ENCODE measurements around the gene FFAR4.
"Not testable (repeated sequence)": the region's sequence is repeated elsewhere in the genome, so short reads cannot be mapped to it uniquely, and the experiment has no call there.

The FFAR4 gene

GRCh38 chr10:93542358-93542791 is 24.1 kb upstream of the FFAR4 start:
- H3K27me3 ChIP-seq (ENCODE audit: insufficient read depth, low read length, poor library complexity): no peaks in the 10 kb centered on the region
- no peak overlapping the region for H4K5ac ChIP-seq (ENCODE audit: low read length)
- no peaks in the 10 kb centered on the region for H3K79me2 ChIP-seq (ENCODE audit: control insufficient read depth, insufficient read depth, low read length)
- H3K79me1 ChIP-seq (ENCODE audit: low read length): no peaks in the 10 kb centered on the region
- no peak overlapping the region for H3K56ac ChIP-seq (ENCODE audit: low read length)
- H2BK15ac ChIP-seq (replicated peaks; ENCODE audit: low read depth): no peak overlapping the region
- no peak overlapping the region for H3K23ac ChIP-seq (ENCODE audit: low read length)
- no peak overlapping the region for H3K18ac ChIP-seq (ENCODE audit: low read length)
- no peaks in the 10 kb centered on the region for H3K36me3 ChIP-seq (ENCODE audit: control insufficient read depth, insufficient read depth, low read length)
- no peak overlapping the region for H3K4ac ChIP-seq (ENCODE audit: low read depth, low read length)
- H3K27ac ChIP-seq (ENCODE audit: low read depth, low read length): no peak overlapping the region
- H3K4me3 ChIP-seq (ENCODE audit: low read length): no peak overlapping the region
- no peak overlapping the region for H2BK120ac ChIP-seq (ENCODE audit: low read depth, low read length)
- H3K4me1 ChIP-seq (ENCODE audit: control insufficient read depth, low read depth, low read length): no peaks in the 10 kb centered on the region
- DNase-seq: no peak
- no peak overlapping the region for H2AK5ac ChIP-seq (ENCODE audit: low read length)
- no peak overlapping the region for H3K4me2 ChIP-seq (ENCODE audit: low read length)
- H3K9ac ChIP-seq (ENCODE audit: low read length): no peak overlapping the region
- H2BK5ac ChIP-seq (ENCODE audit: low read length): no peak overlapping the region
- no peak overlapping the region for H4K8ac ChIP-seq (ENCODE audit: low read depth, low read length)
- no CpG with 5 or more reads among the region's 10 CpGs for WGBS (ENCODE audit: extremely low coverage, insufficient coverage, low lambda C conversion rate)

GRCh38 chr10:93546995-93547394 is 19.5 kb upstream of the FFAR4 start:
- not testable (repeated sequence) for H3K4me3 ChIP-seq (ENCODE audit: low read length); H3K27ac ChIP-seq (ENCODE audit: low read depth, low read length); H3K56ac ChIP-seq (ENCODE audit: low read length); H2BK120ac ChIP-seq (ENCODE audit: low read depth, low read length); H3K79me2 ChIP-seq (ENCODE audit: control insufficient read depth, insufficient read depth, low read length); H3K18ac ChIP-seq (ENCODE audit: low read length); H3K27me3 ChIP-seq (ENCODE audit: insufficient read depth, low read length, poor library complexity); H3K4ac ChIP-seq (ENCODE audit: low read depth, low read length); H3K4me1 ChIP-seq (ENCODE audit: control insufficient read depth, low read depth, low read length); H3K79me1 ChIP-seq (ENCODE audit: low read length); H4K8ac ChIP-seq (ENCODE audit: low read depth, low read length); H3K23ac ChIP-seq (ENCODE audit: low read length); H2BK5ac ChIP-seq (ENCODE audit: low read length); H4K5ac ChIP-seq (ENCODE audit: low read length); H2BK15ac ChIP-seq (replicated peaks; ENCODE audit: low read depth); H3K36me3 ChIP-seq (ENCODE audit: control insufficient read depth, insufficient read depth, low read length); H2AK5ac ChIP-seq (ENCODE audit: low read length); H3K9ac ChIP-seq (ENCODE audit: low read length); DNase-seq; H3K4me2 ChIP-seq (ENCODE audit: low read length)
- no CpG with 5 or more reads among the region's 8 CpGs for WGBS (ENCODE audit: extremely low coverage, insufficient coverage, low lambda C conversion rate)

GRCh38 chr10:93547522-93547921 is 18.9 kb upstream of the FFAR4 start:
- H3K4me3 ChIP-seq (ENCODE audit: low read length): no peak overlapping the region
- H3K4me2 ChIP-seq (ENCODE audit: low read length): no peak overlapping the region
- H3K56ac ChIP-seq (ENCODE audit: low read length): no peak overlapping the region
- H3K79me1 ChIP-seq (ENCODE audit: low read length): no peaks in the 10 kb centered on the region
- no peak overlapping the region for H2BK15ac ChIP-seq (replicated peaks; ENCODE audit: low read depth)
- no peaks in the 10 kb centered on the region for H3K4me1 ChIP-seq (ENCODE audit: control insufficient read depth, low read depth, low read length)
- no peak overlapping the region for H3K18ac ChIP-seq (ENCODE audit: low read length)
- no peak for DNase-seq
- no peaks in the 10 kb centered on the region for H3K79me2 ChIP-seq (ENCODE audit: control insufficient read depth, insufficient read depth, low read length)
- no peak overlapping the region for H4K5ac ChIP-seq (ENCODE audit: low read length)
- no peaks in the 10 kb centered on the region for H3K27me3 ChIP-seq (ENCODE audit: insufficient read depth, low read length, poor library complexity)
- H2BK120ac ChIP-seq (ENCODE audit: low read depth, low read length): no peak overlapping the region
- H3K9ac ChIP-seq (ENCODE audit: low read length): no peak overlapping the region
- H2AK5ac ChIP-seq (ENCODE audit: low read length): no peak overlapping the region
- no peak overlapping the region for H3K27ac ChIP-seq (ENCODE audit: low read depth, low read length)
- no peak overlapping the region for H3K23ac ChIP-seq (ENCODE audit: low read length)
- no peaks in the 10 kb centered on the region for H3K36me3 ChIP-seq (ENCODE audit: control insufficient read depth, insufficient read depth, low read length)
- no peak overlapping the region for H4K8ac ChIP-seq (ENCODE audit: low read depth, low read length)
- H3K4ac ChIP-seq (ENCODE audit: low read depth, low read length): no peak overlapping the region
- H2BK5ac ChIP-seq (ENCODE audit: low read length): no peak overlapping the region

- no peak overlapping the region for H3K27ac ChIP-seq (ENCODE audit: low read depth, low read length)
- H4K5ac ChIP-seq (ENCODE audit: low read length): no peak overlapping the region
These were observed 17.9 kb upstream of the FFAR4 start for GRCh38 chr10:93548376-93549071.

GRCh38 chr10:93550606-93551005 is 15.9 kb upstream of the FFAR4 start:
- Histone ChIP-seq H3K56ac (ENCODE audit: low read length) (no peak overlapping the region), H3K4me3 (ENCODE audit: low read length) (no peak overlapping the region), H3K27me3 (ENCODE audit: insufficient read depth, low read length, poor library complexity) (no peaks in the 10 kb centered on the region), H4K8ac (ENCODE audit: low read depth, low read length) (no peak overlapping the region), H2BK120ac (ENCODE audit: low read depth, low read length) (no peak overlapping the region), H2BK5ac (ENCODE audit: low read length) (no peak overlapping the region), H3K27ac (ENCODE audit: low read depth, low read length) (no peak overlapping the region), H4K5ac (ENCODE audit: low read length) (no peak overlapping the region), H3K18ac (ENCODE audit: low read length) (no peak overlapping the region), H3K4me2 (ENCODE audit: low read length) (no peak overlapping the region), H2BK15ac (replicated peaks; ENCODE audit: low read depth) (no peak overlapping the region), H3K23ac (ENCODE audit: low read length) (no peak overlapping the region), H3K9ac (ENCODE audit: low read length) (no peak overlapping the region), H3K4ac (ENCODE audit: low read depth, low read length) (no peak overlapping the region), H2AK5ac (ENCODE audit: low read length) (no peak overlapping the region), H3K79me1 (ENCODE audit: low read length) (no peaks in the 10 kb centered on the region), H3K4me1 (ENCODE audit: control insufficient read depth, low read depth, low read length) (no peaks in the 10 kb centered on the region), H3K79me2 (ENCODE audit: control insufficient read depth, insufficient read depth, low read length) (no peaks in the 10 kb centered on the region), H3K36me3 (ENCODE audit: control insufficient read depth, insufficient read depth, low read length) (no peaks in the 10 kb centered on the region)
- no peak for DNase-seq
- no CpG with 5 or more reads among the region's 4 CpGs for WGBS (ENCODE audit: extremely low coverage, insufficient coverage, low lambda C conversion rate)

More at GRCh38 chr10:93548376-93549071, 17.9 kb upstream of the FFAR4 start:
- no peak overlapping the region for H2AK5ac ChIP-seq (ENCODE audit: low read length)
- H3K79me1 ChIP-seq (ENCODE audit: low read length): no peaks in the 10 kb centered on the region
- no peaks in the 10 kb centered on the region for H3K36me3 ChIP-seq (ENCODE audit: control insufficient read depth, insufficient read depth, low read length)
- H3K9ac ChIP-seq (ENCODE audit: low read length): no peak overlapping the region
- no peaks in the 10 kb centered on the region for H3K4me1 ChIP-seq (ENCODE audit: control insufficient read depth, low read depth, low read length)
- no peak overlapping the region for H3K56ac ChIP-seq (ENCODE audit: low read length)
- no peak overlapping the region for H2BK5ac ChIP-seq (ENCODE audit: low read length)
- no CpG with 5 or more reads among the region's 5 CpGs for WGBS (ENCODE audit: extremely low coverage, insufficient coverage, low lambda C conversion rate)
- H4K8ac ChIP-seq (ENCODE audit: low read depth, low read length): no peak overlapping the region
- DNase-seq: no peak
- no peaks in the 10 kb centered on the region for H3K27me3 ChIP-seq (ENCODE audit: insufficient read depth, low read length, poor library complexity)
- H3K4me2 ChIP-seq (ENCODE audit: low read length): no peak overlapping the region
- H3K4me3 ChIP-seq (ENCODE audit: low read length): no peak overlapping the region
- no peak overlapping the region for H2BK120ac ChIP-seq (ENCODE audit: low read depth, low read length)
- no peak overlapping the region for H3K18ac ChIP-seq (ENCODE audit: low read length)
- H3K23ac ChIP-seq (ENCODE audit: low read length): no peak overlapping the region
- H3K4ac ChIP-seq (ENCODE audit: low read depth, low read length): no peak overlapping the region
- no peak overlapping the region for H2BK15ac ChIP-seq (replicated peaks; ENCODE audit: low read depth)
- H3K79me2 ChIP-seq (ENCODE audit: control insufficient read depth, insufficient read depth, low read length): no peaks in the 10 kb centered on the region

GRCh38 chr10:93552780-93553179 is 13.7 kb upstream of the FFAR4 start:
- Histone ChIP-seq H2BK5ac (ENCODE audit: low read length) (no peak overlapping the region), H2BK120ac (ENCODE audit: low read depth, low read length) (no peak overlapping the region), H3K9ac (ENCODE audit: low read length) (no peak overlapping the region), H3K4me3 (ENCODE audit: low read length) (no peak overlapping the region), H3K4me1 (ENCODE audit: control insufficient read depth, low read depth, low read length) (no peaks in the 10 kb centered on the region), H3K79me1 (ENCODE audit: low read length) (no peaks in the 10 kb centered on the region), H3K4me2 (ENCODE audit: low read length) (no peak overlapping the region), H4K5ac (ENCODE audit: low read length) (no peak overlapping the region), H3K27ac (ENCODE audit: low read depth, low read length) (no peak overlapping the region), H3K56ac (ENCODE audit: low read length) (no peak overlapping the region), H3K27me3 (ENCODE audit: insufficient read depth, low read length, poor library complexity) (no peaks in the 10 kb centered on the region), H4K8ac (ENCODE audit: low read depth, low read length) (no peak overlapping the region), H3K4ac (ENCODE audit: low read depth, low read length) (no peak overlapping the region), H3K79me2 (ENCODE audit: control insufficient read depth, insufficient read depth, low read length) (no peaks in the 10 kb centered on the region), H3K18ac (ENCODE audit: low read length) (no peak overlapping the region), H2BK15ac (replicated peaks; ENCODE audit: low read depth) (no peak overlapping the region), H3K36me3 (ENCODE audit: control insufficient read depth, insufficient read depth, low read length) (no peaks in the 10 kb centered on the region), H2AK5ac (ENCODE audit: low read length) (no peak overlapping the region), H3K23ac (ENCODE audit: low read length) (no peak overlapping the region)
- DNase-seq: no peak
- WGBS (ENCODE audit: extremely low coverage, insufficient coverage, low lambda C conversion rate): no CpG with 5 or more reads among the region's 3 CpGs
